Thymus (tissue), 11 donors: ENCODE measurements around the gene ZNF534. TPM values are rescaled to one million over a fixed set of nuclear protein-coding genes. Genes with fewer than 3 reads are reported as not detected.
A peak's percentile ranks its signal among the peaks of the same experiment; 100 is the strongest.
"Not testable (repeated sequence)": the region's sequence is repeated elsewhere in the genome, so short reads cannot be mapped to it uniquely, and the experiment has no call there.

Experiments
- DNase-seq, 9 donors: peaks; one replicate each; pipeline ENCODE4 v3.0.0-alpha.2; 2013; ENCODE audit warnings: low spot score in 9 of 9, low read depth in 6 of 9, missing footprints in 1 of 9
- H3K27ac ChIP-seq, 2 donors: one replicate each; pipeline ENCODE4 v1.5.1; 2013; ENCODE audit warnings: control low read depth in 1 of 2, low read depth in 1 of 2, low read length in 1 of 2, mild to moderate bottlenecking in 1 of 2, moderate library complexity in 1 of 2
- H3K27me3 ChIP-seq, 2 donors: one replicate each; pipeline ENCODE4 v1.5.1; 2013; ENCODE audit warnings: low read length in 1 of 2; ENCODE audit not compliant: control insufficient read depth in 2 of 2, insufficient read depth in 1 of 2
- H3K36me3 ChIP-seq, 2 donors: one replicate each; pipeline ENCODE4 v1.5.1; 2013; ENCODE audit warnings: low read length in 1 of 2, mild to moderate bottlenecking in 1 of 2, moderate library complexity in 1 of 2; ENCODE audit not compliant: control insufficient read depth in 2 of 2, insufficient read depth in 2 of 2
- H3K4me1 ChIP-seq, 2 donors: one replicate each; pipeline ENCODE4 v1.5.1; 2013; ENCODE audit warnings: low read length in 2 of 2; ENCODE audit not compliant: control insufficient read depth in 2 of 2, insufficient read depth in 2 of 2
- H3K4me3 ChIP-seq, 2 donors: one replicate each; pipeline ENCODE4 v1.5.1; 2013; ENCODE audit warnings: low read length in 2 of 2, control low read depth in 1 of 2, mild to moderate bottlenecking in 1 of 2
- H3K9me3 ChIP-seq, 2 donors: one replicate each; pipeline ENCODE4 v1.5.1; 2013; ENCODE audit warnings: low read length in 1 of 2, mild to moderate bottlenecking in 1 of 2; ENCODE audit not compliant: control insufficient read depth in 2 of 2, insufficient read depth in 1 of 2
- WGBS: extraction: QIAGEN DNeasy Blood & Tissue Kit; methylation state at CpG from one replicate; pipeline ENCODE4 v1.1.7; 2013; 5-methylcytosine and 5-hydroxymethylcytosine counted together
- polyA plus RNA-seq: library from polyadenylated mRNA; stranded (reverse); fragments of 200-250 nt; gene quantifications from one replicate; pipeline ENCODE4 v1.2.3, GENCODE V29; 2013
- total RNA-seq: library from RNA; stranded (reverse); fragments of 120-200 nt; gene quantifications from one replicate; pipeline ENCODE4 v1.2.4, GENCODE V29; 2013
- donor health status: healthy.

Gene ZNF534
- total and polyA plus RNA-seq, 2 donors: 0.05 to 0.82 TPM

DNA sequence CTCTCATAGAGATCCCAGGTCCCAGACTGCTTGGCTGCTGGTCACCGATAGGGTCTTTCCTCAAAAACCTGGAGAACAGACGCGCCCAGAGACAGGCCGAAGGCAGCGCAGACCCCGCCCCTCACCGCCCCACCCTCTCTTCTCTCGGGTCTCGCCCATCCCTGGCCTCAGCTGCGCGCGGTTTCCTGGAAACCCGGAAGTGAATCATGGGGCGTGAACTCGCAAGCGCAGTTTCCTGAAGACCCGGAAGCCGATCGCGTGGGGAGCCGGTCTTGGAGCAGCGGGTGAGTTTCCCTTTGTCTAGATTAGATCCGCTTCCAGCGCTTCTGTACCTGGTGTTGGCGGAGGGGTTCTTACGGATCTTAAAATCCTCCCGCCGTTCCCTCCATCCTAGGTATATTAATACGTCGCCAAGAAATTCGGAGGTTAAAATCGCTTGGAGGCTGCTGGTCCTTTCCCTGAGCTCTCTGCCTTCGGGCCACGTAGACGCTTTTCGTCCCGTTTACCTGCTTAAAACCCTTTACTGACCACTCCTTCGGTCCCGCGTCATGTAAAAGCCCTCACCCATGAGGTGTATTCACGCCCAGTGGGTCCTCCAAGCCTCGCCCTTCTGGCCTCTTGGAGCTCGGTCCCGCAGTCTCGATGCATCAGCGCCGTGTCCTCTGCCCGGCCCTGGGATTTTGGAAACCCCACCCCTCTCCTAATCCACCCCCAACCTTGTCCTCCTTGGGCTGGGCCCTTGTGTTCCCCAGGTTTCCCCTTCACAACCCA is 24.6 kb downstream of the ZNF534 start, which contains the start of gene ZNF578:
TSS of gene ZNF578 (plus strand) at position 230 of the 771 bp plus-strand sequence. CDS start 48,293 bp downstream, outside the sequence.
- no peaks in the 10 kb centered on the region for H3K27me3 ChIP-seq
- no peaks in the 10 kb centered on the region for H3K4me1 ChIP-seq
- H3K4me3 ChIP-seq: peak within 1 kb of the TSS; percentile 39 to 46
- no peaks in the 10 kb centered on the region for H3K36me3 ChIP-seq
- H3K27ac ChIP-seq: no peak within 1 kb of the TSS
- peak in 6 of 9 donors; percentile 8 to 62 (median 18) for DNase-seq
- peaks cover 15 to 39% of the 10 kb centered on the region in 2 donors for H3K9me3 ChIP-seq
- WGBS: 7% methylated on average over 48 of the region's 48 CpGs

DNA sequence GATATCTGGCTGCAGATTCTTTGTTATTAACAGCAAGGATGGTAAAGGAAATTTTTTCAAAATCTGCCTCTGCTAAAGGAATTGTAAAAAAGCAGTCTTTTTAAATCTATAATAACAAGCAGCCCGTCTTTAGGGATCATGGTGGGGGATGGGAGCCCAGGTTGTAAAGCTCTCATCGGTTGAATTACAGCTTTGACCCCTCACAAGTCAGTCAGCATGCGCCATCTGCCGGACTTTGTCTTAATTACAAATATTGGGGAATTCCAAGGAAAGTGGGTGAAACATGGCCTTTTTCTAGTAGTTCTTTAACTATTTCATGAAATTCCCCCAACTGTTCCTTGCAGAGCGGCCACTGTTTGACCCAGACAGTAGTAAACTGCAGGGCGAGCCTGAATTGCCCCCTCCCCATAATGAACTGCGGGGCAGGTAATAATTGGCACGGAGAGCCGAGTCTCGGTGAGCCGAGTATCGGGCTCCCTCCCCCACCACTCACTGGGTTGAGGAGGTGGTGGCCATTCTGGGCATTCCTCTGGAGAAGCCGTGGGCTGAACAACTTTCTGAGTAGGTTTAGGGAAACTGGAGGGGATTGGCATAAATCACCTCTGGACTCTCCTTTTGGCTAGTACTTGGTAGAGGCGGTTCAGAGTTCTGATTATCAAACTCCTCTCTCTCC is 36.0 kb downstream of the ZNF534 start:
- Histone ChIP-seq H3K27ac (no peak overlapping the region), H3K9me3 (peaks cover 5 to 17% of the 10 kb centered on the region in 2 donors), H3K4me1 (no peaks in the 10 kb centered on the region), H3K4me3 (no peak overlapping the region), H3K36me3 (no peaks in the 10 kb centered on the region), H3K27me3 (no peaks in the 10 kb centered on the region)
- no peak for DNase-seq
- WGBS: 94% methylated on average over 14 of the region's 14 CpGs

DNA sequence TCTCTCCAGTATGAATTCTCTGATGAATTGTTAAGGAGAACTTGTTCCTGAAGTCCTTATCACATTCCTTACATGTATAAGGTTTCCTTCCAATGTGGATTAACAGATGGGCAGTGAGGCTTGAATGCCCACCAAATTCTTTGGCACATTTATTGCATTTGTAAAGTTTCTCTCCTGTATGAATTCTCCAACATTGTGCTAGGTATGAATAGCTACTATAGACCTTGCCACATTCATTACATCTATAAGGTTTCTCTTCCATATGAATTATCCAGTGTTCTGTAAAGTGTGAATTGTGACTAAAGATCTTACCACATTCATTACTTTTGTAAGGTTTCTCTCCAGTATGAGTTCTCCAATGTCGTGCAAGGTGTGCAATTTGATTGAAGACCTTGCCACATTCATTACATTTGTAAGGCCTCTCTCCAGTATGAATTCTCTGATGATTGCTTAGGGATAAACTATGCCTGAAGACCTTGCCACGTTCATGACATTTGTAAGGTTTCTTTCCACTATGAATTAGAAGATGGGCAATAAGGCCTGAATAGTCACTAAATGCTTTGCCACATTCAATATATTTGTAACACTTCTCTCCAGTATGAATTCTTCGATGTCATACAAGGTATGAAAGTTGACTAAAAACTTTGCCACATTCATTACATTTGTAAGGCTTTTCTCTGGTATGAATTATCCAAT is 44.9 kb downstream of the ZNF534 start:
- Histone ChIP-seq H3K9me3 (peaks cover 6 to 18% of the 10 kb centered on the region in 2 donors), H3K27ac (no peak overlapping the region), H3K4me1 (no peaks in the 10 kb centered on the region), H3K27me3 (no peaks in the 10 kb centered on the region), H3K4me3 (no peak overlapping the region), H3K36me3 (no peaks in the 10 kb centered on the region)
- WGBS: 94% methylated on average over 3 of the region's 3 CpGs
- DNase-seq: no peak

DNA sequence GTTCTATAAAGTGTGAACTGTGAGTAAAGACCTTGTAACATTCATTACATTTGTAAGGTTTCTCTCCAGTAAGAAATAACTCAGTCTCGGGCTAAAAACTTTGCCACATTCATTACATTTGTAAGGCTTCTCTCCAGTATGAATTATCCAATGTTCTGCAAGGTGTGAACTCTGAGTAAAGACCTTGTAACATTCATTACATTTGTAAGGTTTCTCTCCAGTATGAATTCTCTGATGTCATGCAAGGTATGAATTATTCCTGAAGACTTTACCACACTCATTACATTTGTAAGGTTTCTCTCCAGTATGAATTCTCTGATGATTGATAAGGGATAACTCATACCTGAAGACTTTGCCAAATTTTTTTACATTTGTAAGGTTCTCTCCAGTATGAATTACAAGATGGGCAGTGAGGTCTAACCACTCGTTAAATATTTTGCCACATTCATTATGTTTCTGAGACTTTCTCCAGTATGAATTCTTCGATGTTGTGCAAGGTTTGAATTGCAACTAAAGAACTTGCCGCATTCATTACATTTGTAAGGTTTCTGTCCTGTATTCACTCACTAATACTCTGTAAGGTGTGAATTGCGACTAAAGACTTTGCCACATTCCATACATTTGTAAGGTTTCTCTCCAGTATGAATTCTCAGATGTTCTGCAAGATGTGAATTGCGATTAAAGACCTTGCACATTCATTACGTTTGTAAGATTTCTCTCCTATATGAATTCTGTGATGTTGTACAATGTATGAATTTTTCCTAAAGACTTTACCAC is 45.6 kb downstream of the ZNF534 start:
- no peak for DNase-seq
- Histone ChIP-seq H3K4me1 (no peaks in the 10 kb centered on the region), H3K9me3 (peaks cover 4 to 18% of the 10 kb centered on the region in 2 donors), H3K27me3 (no peaks in the 10 kb centered on the region), H3K27ac (no peak overlapping the region), H3K36me3 (no peaks in the 10 kb centered on the region), H3K4me3 (no peak overlapping the region)
- 95% methylated on average over 7 of the region's 7 CpGs for WGBS

DNA sequence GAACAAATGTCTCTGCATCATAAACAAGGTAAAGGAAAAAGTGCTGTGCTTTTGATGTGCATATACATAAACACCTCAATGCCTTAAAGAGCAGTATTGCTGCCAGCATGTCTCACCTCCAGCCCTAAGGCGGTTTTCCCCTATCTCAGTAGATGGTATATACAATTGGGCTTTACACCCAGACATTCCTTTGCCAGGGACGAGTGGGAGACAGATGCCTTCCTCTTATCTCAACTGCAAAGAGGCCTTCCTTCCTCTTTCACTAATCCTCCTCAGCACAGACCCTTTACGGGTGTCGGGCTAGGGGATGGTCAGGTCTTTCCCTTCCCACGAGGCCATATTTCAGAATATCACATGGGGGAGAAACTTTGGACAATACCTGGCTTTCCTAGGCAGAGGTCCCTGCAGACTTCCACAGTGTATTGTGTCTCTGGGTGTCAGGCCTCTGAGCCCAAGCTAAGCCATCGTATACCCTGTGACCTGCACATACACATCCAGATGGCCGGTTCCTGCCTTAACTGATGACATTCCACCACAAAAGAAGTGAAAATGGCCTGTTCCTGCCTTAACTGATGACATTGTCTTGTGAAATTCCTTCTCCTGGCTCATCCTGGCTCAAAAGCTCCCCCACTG is 55.3 kb downstream of the ZNF534 start:
- peaks cover 1 to 37% of the 10 kb centered on the region in 2 donors for H3K9me3 ChIP-seq
- WGBS: 49% methylated on average over 7 of the region's 7 CpGs
- not testable (repeated sequence) for DNase-seq, H3K27me3 ChIP-seq, H3K36me3 ChIP-seq, H3K4me3 ChIP-seq, H3K27ac ChIP-seq, H3K4me1 ChIP-seq

DNA sequence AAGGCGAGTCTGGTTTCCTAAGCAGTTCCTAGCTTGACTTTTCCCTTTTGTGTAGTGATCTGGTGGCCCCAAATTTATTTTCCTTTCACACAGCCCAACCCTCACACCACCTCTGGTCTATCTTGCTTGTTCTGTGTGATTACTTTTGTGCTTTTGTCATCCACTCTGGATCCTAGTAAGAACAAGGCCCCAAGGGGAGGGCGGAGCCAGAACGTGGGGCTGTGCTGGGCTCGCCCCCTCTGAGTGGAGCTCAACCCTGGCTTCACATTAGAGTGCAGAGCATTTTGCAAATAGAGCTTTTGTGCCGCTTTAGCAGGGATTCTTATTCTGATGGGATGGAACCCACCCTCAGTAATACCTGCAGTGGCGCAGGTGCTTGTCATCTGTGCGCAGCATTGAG is 56.1 kb downstream of the ZNF534 start:
- H3K27me3 ChIP-seq, H3K27ac ChIP-seq, H3K4me1 ChIP-seq, H3K36me3 ChIP-seq, H3K4me3 ChIP-seq, DNase-seq: not testable (repeated sequence)
- WGBS: 56% methylated on average over 7 of the region's 7 CpGs
- H3K9me3 ChIP-seq: peaks cover 1 to 33% of the 10 kb centered on the region in 2 donors

DNA sequence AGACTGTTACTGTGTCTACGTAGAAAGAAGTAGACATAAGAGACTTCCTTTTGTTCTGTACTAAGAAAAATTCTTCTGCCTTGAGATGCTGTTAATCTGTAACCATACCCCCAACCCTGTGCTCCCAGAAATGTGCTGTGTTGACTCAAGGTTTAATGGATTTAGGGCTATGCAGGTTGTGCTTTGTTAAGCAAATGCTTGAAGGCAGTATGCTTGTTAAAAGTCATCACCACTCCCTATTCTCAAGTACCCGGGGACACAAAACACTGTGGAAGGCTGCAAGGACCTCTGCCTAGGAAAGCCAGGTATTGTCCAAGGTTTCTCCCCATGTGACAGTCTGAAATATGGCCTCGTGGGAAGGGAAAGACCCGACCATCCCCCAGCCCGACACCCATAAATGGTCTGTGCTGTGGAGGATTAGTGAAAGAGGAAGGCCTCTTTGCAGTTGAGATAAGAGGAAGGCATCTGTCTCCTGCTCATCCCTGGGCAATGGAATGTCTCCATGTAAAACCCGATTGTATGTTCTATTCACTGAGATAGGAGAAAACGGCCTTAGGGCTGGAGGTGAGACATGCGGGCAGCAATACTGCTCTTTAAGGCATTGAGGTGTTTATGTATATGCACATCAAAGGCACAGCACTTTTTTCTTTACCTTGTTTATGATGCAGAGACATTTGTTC is 56.8 kb downstream of the ZNF534 start:
- H3K36me3 ChIP-seq, H3K4me1 ChIP-seq, H3K27ac ChIP-seq, DNase-seq, H3K27me3 ChIP-seq, H3K4me3 ChIP-seq: not testable (repeated sequence)
- 18% methylated on average over 8 of the region's 8 CpGs for WGBS
- H3K9me3 ChIP-seq: peaks cover 0 to 33% of the 10 kb centered on the region in 2 donors
